Body of pancreas (tissue), 4 donors: ENCODE results near the gene P2RX3. TPM values are rescaled to one million over a fixed set of nuclear protein-coding genes. Genes with fewer than 3 reads are reported as not detected.

Source experiments
- ATAC-seq: fragments of 150-250 bp; one replicate; pipeline ENCODE4 v1.9.1; 2016
- DNase-seq, 4 donors: peaks; one replicate each; pipeline ENCODE4 v3.0.0-alpha.2; 2019
- H3K27ac ChIP-seq, 4 donors: fragments of 200-600 bp; sonication (generic); 1 replicate in 3 of 4; 2 replicates in 1 of 4; pipeline versions ENCODE4 v1.5.1 to v1.6.1; 2016 to 2019; ENCODE audit warnings: mild to moderate bottlenecking in 1 of 4, mixed read lengths in 1 of 4, moderate library complexity in 1 of 4
- H3K27me3 ChIP-seq, 2 donors: fragments of 200-600 bp; sonication (generic); one replicate each; pipeline ENCODE4 v1.6.0; 2016; ENCODE audit warnings: mild to moderate bottlenecking in 1 of 2
- H3K36me3 ChIP-seq, 2 donors: fragments of 200-600 bp; sonication (generic); replicated peaks in 1 of 2; 2 replicates each; pipeline ENCODE4 v1.5.1; 2016; ENCODE audit warnings: low read depth in 2 of 2; ENCODE audit not compliant: insufficient read depth in 1 of 2
- H3K4me1 ChIP-seq: fragments of 200-600 bp; sonication (generic); one replicate; pipeline ENCODE4 v1.6.0; 2016
- H3K4me3 ChIP-seq, 2 donors: fragments of 200-600 bp; sonication (generic); 1 replicate in 1 of 2; 2 replicates in 1 of 2; pipeline ENCODE4 v1.5.1; 2016 to 2019
- H3K9me3 ChIP-seq, 3 donors: fragments of 200-600 bp; sonication (generic); 1 replicate in 2 of 3; 2 replicates in 1 of 3; pipeline ENCODE4 v1.5.1; 2016
- CTCF ChIP-seq, 7 experiments: fragments of 450-650 bp in 4 of 7; fragments of 200-600 bp in 3 of 7; sonication (generic) in 3 of 7; IDR thresholded peaks; one replicate each; pipeline ENCODE4 v1.5.1; 2016 to 2019; ENCODE audit warnings: antibody characterized with exemption in 7 of 7
- POLR2A ChIP-seq, 3 donors: fragments of 450-650 bp; IDR thresholded peaks; one replicate each; pipeline ENCODE4 v1.6.1; 2016; ENCODE audit warnings: antibody characterized with exemption in 3 of 3, mild to moderate bottlenecking in 2 of 3
- WGBS, 2 donors: methylation state at CpG; one replicate each; pipeline ENCODE4 v1.1.5; 2017; 5-methylcytosine and 5-hydroxymethylcytosine counted together
- intact Hi-C: fragments of 100-400 bp; cut with DNase I; formaldehyde crosslinking; loops from one replicate; pipeline ENCODE4 v1.15.1; 2023
- total RNA-seq, 2 donors: library from RNA; depleted of rRNA; stranded (reverse); fragments of >200 nt; gene quantifications; one replicate each; pipeline ENCODE4 v1.1.0, GENCODE V29; 2016

Gene P2RX3
- total RNA-seq, 2 donors from 2014 or later: not detected

GRCh38 chr11:57387289-57388030 is 49.3 kb downstream of the P2RX3 start:
- intact Hi-C loops: no loop called here
- DNase-seq (peak in 1 of 4 donors; percentile 23), ATAC-seq (no peak)
- Histone ChIP-seq H3K4me1 (no peaks in the 10 kb centered on the region), H3K4me3 (no peak overlapping the region), H3K27me3 (no peaks in the 10 kb centered on the region), H3K36me3 (no peaks in the 10 kb centered on the region), H3K27ac (no peak overlapping the region), H3K9me3 (no peaks in the 10 kb centered on the region)
- no peak for TF ChIP-seq CTCF (IDR thresholded peaks at IDR 0.05)
- no peak for TF ChIP-seq POLR2A (IDR thresholded peaks at IDR 0.05)
- WGBS, 2 donors: 59 to 82% methylated on average over 13 to 15 of the region's 16 CpGs

GRCh38 chr11:57390535-57390934 is 52.4 kb downstream of the P2RX3 start, which contains the start of gene PRG2:
Gene PRG2 (minus strand): TSS chr11:57390650. CDS start chr11:57389944, 706 bp downstream.
- no peaks in the 10 kb centered on the region for H3K27me3 ChIP-seq
- intact Hi-C loops: no loop called here
- ATAC-seq (no peak), DNase-seq (no peak)
- no peak within 1 kb of the TSS for H3K4me3 ChIP-seq
- no peaks in the 10 kb centered on the region for H3K9me3 ChIP-seq
- TF ChIP-seq POLR2A (IDR thresholded peaks at IDR 0.05) (no peak), CTCF (IDR thresholded peaks at IDR 0.05) (no peak)
- H3K27ac ChIP-seq: no peak within 1 kb of the TSS
- H3K4me1 ChIP-seq: no peaks in the 10 kb centered on the region
- no peaks in the 10 kb centered on the region for H3K36me3 ChIP-seq
- 68 to 79% methylated on average over 2 of the region's 2 CpGs for WGBS, 2 donors

DNA sequence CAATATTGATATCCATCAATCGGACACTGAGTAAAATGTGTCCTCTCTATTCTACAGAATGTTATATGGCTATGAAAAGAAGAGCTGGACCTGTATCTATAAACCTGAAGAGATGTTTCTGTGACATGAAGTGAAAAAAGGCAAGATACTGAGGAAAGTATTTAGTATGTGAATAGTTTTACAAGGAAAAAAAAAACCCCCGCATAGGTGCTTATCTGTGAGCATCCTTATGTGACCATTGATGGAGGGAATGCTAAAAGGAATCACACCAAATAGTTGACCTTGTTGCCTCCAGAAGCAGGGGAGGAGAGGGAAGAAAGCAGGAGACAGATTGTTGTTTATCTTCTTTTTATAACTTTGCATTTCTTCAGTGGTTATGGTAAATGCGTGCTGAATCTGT is 53.0 kb downstream of the P2RX3 start:
- no peak for ATAC-seq
- no peak for DNase-seq
- H3K27ac ChIP-seq: no peak overlapping the region
- 78 to 85% methylated on average over 3 of the region's 3 CpGs for WGBS, 2 donors
- no peak overlapping the region for H3K4me3 ChIP-seq
- no peaks in the 10 kb centered on the region for H3K9me3 ChIP-seq
- TF ChIP-seq POLR2A (IDR thresholded peaks at IDR 0.05) (no peak), CTCF (IDR thresholded peaks at IDR 0.05) (no peak)
- H3K4me1 ChIP-seq: no peaks in the 10 kb centered on the region
- intact Hi-C loops: no loop called here
- H3K27me3 ChIP-seq: no peaks in the 10 kb centered on the region
- no peaks in the 10 kb centered on the region for H3K36me3 ChIP-seq

- H3K4me3 ChIP-seq: no peak overlapping the region
- TF ChIP-seq CTCF (IDR thresholded peaks at IDR 0.05) (no peak), POLR2A (IDR thresholded peaks at IDR 0.05) (no peak)
- no peak for ATAC-seq
- no peaks in the 10 kb centered on the region for H3K4me1 ChIP-seq
- WGBS, 2 donors: 65 to 88% methylated on average over 2 of the region's 2 CpGs
- no peak overlapping the region for H3K27ac ChIP-seq
- intact Hi-C loops: no loop called here
- no peaks in the 10 kb centered on the region for H3K27me3 ChIP-seq
- DNase-seq: no peak
- H3K36me3 ChIP-seq: no peaks in the 10 kb centered on the region
- no peaks in the 10 kb centered on the region for H3K9me3 ChIP-seq
These were observed 53.4 kb downstream of the P2RX3 start for GRCh38 chr11:57391539-57391938.
